ENCODE measurements around the gene WDR86. TPM values are rescaled to one million over a fixed set of nuclear protein-coding genes. Genes with fewer than 3 reads are reported as not detected.

WDR86 gene
- total RNA-seq, 1 experiment from 2014 or later = 0.39 TPM

- H3K27me3 ChIP-seq (replicated peaks) = 0 out of 2 replicates have a peak, but pooled peaks cover 3% of the 10 kb centered on the region
- peaks cover 8% of the 10 kb centered on the region; the same call in 1 of the 2 replicates for H3K4me1 ChIP-seq (replicated peaks)
- no peaks in the 10 kb centered on the region for H3K9me3 ChIP-seq (replicated peaks)
- H3K27ac ChIP-seq = no peak overlapping the region
- DNase-seq (ENCODE audit: low read depth in 1 of 2, low spot score in 2 of 2) = peak in 1 of 2 experiments; percentile 14
- H3K4me3 ChIP-seq = no peak overlapping the region
- 0 out of 2 replicates have a peak, but pooled peaks cover 2% of the 10 kb centered on the region for H3K36me3 ChIP-seq
Observed at GRCh38 chr7:151338809-151339208, 71.0 kb downstream of the WDR86 start.

DNA sequence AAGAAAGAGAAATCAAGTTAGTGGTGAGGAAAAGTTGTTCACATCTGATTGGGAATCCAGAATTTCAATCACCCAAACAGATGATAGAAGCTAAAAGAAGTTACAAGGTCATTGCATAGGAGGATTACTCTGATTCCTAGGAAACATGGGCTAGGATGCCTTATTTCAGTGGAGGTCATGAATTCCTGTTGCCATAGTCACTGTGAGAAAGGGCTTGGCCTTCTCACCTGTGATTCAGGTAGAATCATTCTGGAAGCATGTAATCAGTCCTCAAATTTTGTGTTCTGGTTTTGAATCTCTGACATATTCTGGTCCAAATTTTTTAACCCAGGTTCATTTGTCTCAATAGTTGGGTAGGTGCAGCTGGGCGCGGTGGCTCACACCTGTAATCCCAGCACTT, 72.5 kb downstream of the WDR86 start:
- Histone ChIP-seq H3K4me3 (no peak overlapping the region), H3K27ac (no peak overlapping the region), H3K9me3 (replicated peaks) (no peaks in the 10 kb centered on the region), H3K36me3 (no peaks in the 10 kb centered on the region), H3K4me1 (replicated peaks) (0 out of 2 replicates have a peak, but pooled peaks cover 3% of the 10 kb centered on the region), H3K27me3 (replicated peaks) (0 out of 2 replicates have a peak, but pooled peaks cover 3% of the 10 kb centered on the region)
- no peak for DNase-seq (ENCODE audit: low read depth in 1 of 2, low spot score in 2 of 2)

DNA sequence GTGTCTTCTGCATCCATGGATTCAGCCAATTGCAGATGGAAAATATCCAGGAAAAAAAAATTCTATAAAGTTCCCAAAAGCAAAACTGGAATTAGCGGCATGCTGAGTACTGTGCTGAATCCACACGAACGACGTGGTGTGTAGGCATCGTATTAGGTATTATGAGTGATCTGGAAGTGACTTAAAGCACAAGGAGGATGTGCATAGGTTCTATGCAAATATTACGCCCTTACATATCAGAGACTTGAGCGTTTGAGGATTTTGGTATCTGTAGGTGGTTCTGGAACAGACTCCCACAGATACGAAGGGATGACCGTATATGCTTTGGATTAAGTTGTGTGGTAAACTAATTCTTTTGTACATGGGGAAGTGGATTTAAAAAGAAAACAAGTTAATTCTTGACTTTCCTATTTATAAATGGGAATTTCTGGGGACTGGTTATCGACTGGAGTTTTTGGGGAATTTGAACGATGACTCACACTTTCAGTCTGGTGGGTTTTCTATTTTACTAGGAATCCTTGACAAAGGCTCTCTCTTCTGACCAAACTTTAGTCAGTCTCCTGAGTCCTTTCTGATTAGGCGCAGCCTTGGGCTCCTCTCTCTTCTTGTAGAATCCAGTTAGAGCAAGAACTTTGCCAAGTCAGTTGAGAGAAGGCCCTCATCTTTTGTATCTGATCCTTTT, 73.7 kb downstream of the WDR86 start:
- no peaks in the 10 kb centered on the region for H3K9me3 ChIP-seq (replicated peaks)
- DNase-seq (ENCODE audit: low read depth in 1 of 2, low spot score in 2 of 2) = peak in 1 of 2 experiments; percentile 18
- H3K4me3 ChIP-seq = no peak overlapping the region
- 0 out of 2 replicates have a peak, but pooled peaks cover 3% of the 10 kb centered on the region for H3K27me3 ChIP-seq (replicated peaks)
- H3K36me3 ChIP-seq = no peaks in the 10 kb centered on the region
- 0 out of 2 replicates have a peak, but pooled peaks cover 1% of the 10 kb centered on the region for H3K4me1 ChIP-seq (replicated peaks)
- H3K27ac ChIP-seq = no peak overlapping the region

- H3K4me1 ChIP-seq (replicated peaks) = no peaks in the 10 kb centered on the region
- H3K36me3 ChIP-seq = no peaks in the 10 kb centered on the region
- H3K9me3 ChIP-seq (replicated peaks) = no peaks in the 10 kb centered on the region
- H3K27ac ChIP-seq = no peak overlapping the region
- H3K27me3 ChIP-seq (replicated peaks) = 0 out of 2 replicates have a peak, but pooled peaks cover 3% of the 10 kb centered on the region
- DNase-seq (ENCODE audit: low read depth in 1 of 2, low spot score in 2 of 2) = no peak
- no peak overlapping the region for H3K4me3 ChIP-seq
Observed at GRCh38 chr7:151334628-151335027, 75.2 kb downstream of the WDR86 start.

Other genes with a start within 250 kb of the WDR86 start
- gene GBX1, start 242.3 kb downstream of the WDR86 start, total RNA-seq (2014; rRNA removed; shearing (Covaris generic)) = not detected in 2 replicates
- gene ASB10, start 222.8 kb downstream of the WDR86 start, total RNA-seq (2014; rRNA removed; shearing (Covaris generic)) = not detected in 2 replicates
- not detected in 2 replicates for gene H2BK1, start 199.6 kb downstream of the WDR86 start, total RNA-seq (2014; rRNA removed; shearing (Covaris generic))
- 52.0 and 72.6 TPM in 2 replicates for gene ABCF2, start 182.8 kb downstream of the WDR86 start, total RNA-seq (2014; rRNA removed; shearing (Covaris generic))
- 50.1 and 68.1 TPM in 2 replicates for gene CHPF2, start 177.6 kb downstream of the WDR86 start, total RNA-seq (2014; rRNA removed; shearing (Covaris generic))
- gene SMARCD3, start 161.3 kb downstream of the WDR86 start, total RNA-seq (2014; rRNA removed; shearing (Covaris generic)) = 20.9 and 22.6 TPM in 2 replicates
- gene NUB1, start 68.2 kb downstream of the WDR86 start, total RNA-seq (2014; rRNA removed; shearing (Covaris generic)) = 50.6 and 50.7 TPM in 2 replicates
- not detected in 2 replicates for gene CRYGN, start 30.1 kb upstream of the WDR86 start, total RNA-seq (2014; rRNA removed; shearing (Covaris generic))
- 203 and 290 TPM in 2 replicates for gene RHEB, start 109.9 kb upstream of the WDR86 start, total RNA-seq (2014; rRNA removed; shearing (Covaris generic))